HFFc6 (cell line): ENCODE results near the gene MFGE8. TPM values are rescaled to one million over a fixed set of nuclear protein-coding genes. Genes with fewer than 3 reads are reported as not detected.
A peak's percentile ranks its signal among the peaks of the same experiment; 100 is the strongest.

ENCODE experiments used
- DNase-seq: peaks from one replicate; pipeline ENCODE4 v3.0.0-alpha.2; 2018
- H3K27ac Mint-ChIP-seq: 2 replicates; pipeline ENCODE4 v1.8.0; 2020; ENCODE audit warnings: mild to moderate bottlenecking, mixed read lengths
- H3K27me3 Mint-ChIP-seq: 2 replicates; pipeline ENCODE4 v1.8.0; 2021; ENCODE audit warnings: mild to moderate bottlenecking, moderate library complexity, mixed read lengths; ENCODE audit not compliant: insufficient read depth
- H3K36me3 Mint-ChIP-seq: 2 replicates; pipeline ENCODE4 v1.8.0; 2021; ENCODE audit warnings: low read depth, mixed read lengths
- H3K4me1 Mint-ChIP-seq: 2 replicates; pipeline ENCODE4 v1.8.0; 2020; ENCODE audit warnings: low read depth, mixed read lengths
- H3K4me3 Mint-ChIP-seq: 2 replicates; pipeline ENCODE4 v1.8.0; 2020; ENCODE audit warnings: mild to moderate bottlenecking, moderate library complexity, mixed read lengths
- H3K9me3 Mint-ChIP-seq: 2 replicates; pipeline ENCODE4 v1.8.0; 2020; ENCODE audit warnings: mild to moderate bottlenecking, mixed read lengths
- total RNA-seq, 6 experiments: library from RNA; stranded (reverse); fragmentation: NEBNext Ultra II Directional; extraction: Animal tissue kit (Norgen Biotek cat#: 25700); gene quantifications; 2 replicates in 1 of 6; 3 replicates in 5 of 6; pipeline ENCODE4 v1.2.3, GENCODE V29; 2021
- TF ChIP-seq, protein P1 (sequence below): fragments of 200-600 bp; sonication (generic); IDR thresholded peaks from 2 replicates; pipeline ENCODE4 v1.5.0; 2021; ENCODE audit warnings: antibody characterized with exemption, mild to moderate bottlenecking

MFGE8 gene
- total RNA-seq, 6 experiments from 2014 or later: 769 to 963 (median 885) TPM

- Mint-ChIP-seq H3K9me3 (no peaks in the 10 kb centered on the region), H3K36me3 (peaks cover 40% of the 10 kb centered on the region), H3K4me1 (peaks cover 50% of the 10 kb centered on the region), H3K4me3 (peak overlapping the region; percentile 97), H3K27me3 (peaks cover 6% of the 10 kb centered on the region), H3K27ac (peak overlapping the region; percentile 85)
- TF ChIP-seq, protein P1, sequence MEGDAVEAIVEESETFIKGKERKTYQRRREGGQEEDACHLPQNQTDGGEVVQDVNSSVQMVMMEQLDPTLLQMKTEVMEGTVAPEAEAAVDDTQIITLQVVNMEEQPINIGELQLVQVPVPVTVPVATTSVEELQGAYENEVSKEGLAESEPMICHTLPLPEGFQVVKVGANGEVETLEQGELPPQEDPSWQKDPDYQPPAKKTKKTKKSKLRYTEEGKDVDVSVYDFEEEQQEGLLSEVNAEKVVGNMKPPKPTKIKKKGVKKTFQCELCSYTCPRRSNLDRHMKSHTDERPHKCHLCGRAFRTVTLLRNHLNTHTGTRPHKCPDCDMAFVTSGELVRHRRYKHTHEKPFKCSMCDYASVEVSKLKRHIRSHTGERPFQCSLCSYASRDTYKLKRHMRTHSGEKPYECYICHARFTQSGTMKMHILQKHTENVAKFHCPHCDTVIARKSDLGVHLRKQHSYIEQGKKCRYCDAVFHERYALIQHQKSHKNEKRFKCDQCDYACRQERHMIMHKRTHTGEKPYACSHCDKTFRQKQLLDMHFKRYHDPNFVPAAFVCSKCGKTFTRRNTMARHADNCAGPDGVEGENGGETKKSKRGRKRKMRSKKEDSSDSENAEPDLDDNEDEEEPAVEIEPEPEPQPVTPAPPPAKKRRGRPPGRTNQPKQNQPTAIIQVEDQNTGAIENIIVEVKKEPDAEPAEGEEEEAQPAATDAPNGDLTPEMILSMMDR: no peak
- no peak for DNase-seq
Observed at GRCh38 chr15:88912500-88912921, 668 bp downstream of the MFGE8 start.

DNA sequence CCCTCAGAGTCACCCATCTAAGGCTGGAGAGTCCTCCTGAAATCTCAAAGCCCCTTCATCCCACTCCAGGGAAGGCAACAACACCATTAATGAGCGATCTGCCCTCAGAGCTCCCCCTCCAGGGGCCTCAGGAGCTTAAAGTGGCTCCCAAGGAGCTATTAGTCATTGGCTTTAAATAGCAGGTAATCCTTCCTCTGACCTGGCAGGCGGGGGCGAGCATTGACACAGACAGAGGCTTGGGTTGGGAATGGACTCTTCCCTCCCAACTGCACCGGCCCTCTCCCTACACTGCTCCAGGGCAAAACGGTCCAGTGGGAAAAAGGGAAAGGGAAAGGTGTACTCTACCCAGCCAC lies 1.4 kb downstream of the MFGE8 start:
- no peak for DNase-seq
- Mint-ChIP-seq H3K36me3 (peaks cover 40% of the 10 kb centered on the region), H3K27me3 (peaks cover 6% of the 10 kb centered on the region), H3K4me3 (peak overlapping the region; percentile 97), H3K27ac (peak overlapping the region; percentile 85), H3K4me1 (peaks cover 48% of the 10 kb centered on the region), H3K9me3 (no peaks in the 10 kb centered on the region)
- TF ChIP-seq, protein P1: no peak

DNA sequence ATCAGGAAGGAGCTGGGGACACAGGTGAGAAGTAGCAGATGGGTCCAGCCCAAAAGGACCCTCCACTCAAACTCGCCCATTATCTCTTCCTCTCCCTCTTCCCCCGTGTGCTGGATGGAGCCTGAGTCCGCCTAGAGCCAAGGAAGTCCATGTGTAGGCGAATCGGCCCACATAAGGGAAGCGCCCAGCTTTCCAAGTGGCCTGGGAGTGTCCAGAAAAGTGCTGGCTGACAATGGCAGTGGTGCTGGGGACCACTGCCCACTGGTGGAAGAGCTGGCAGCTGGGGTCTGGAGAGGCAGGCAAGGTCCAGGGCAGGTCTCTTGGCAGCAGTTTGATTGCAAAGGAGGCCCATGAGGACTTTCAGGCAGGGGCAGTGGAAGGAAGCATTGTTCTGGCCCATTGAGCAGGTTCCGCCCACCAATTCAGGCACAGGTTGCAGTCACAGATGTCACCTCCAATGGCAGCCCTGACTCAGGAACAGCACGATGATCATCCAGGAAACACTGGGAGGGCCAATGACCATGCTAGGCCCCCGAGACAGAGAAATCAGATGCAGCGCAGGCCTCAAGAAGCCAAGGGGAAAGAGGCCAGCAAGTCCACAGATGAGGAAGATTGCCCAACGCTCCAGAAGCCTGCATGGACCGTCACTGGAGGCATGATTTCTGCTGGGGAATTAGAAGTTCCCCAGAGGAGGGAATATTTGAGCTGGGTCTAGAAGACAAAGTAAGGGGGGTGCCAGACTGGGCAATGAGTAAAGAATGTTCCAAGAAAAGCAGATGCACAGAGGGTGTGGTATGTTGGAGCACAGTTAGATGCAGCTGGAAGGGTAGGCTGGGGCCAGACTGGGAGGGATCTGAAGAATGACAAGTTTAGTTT lies 3.0 kb downstream of the MFGE8 start:
- Mint-ChIP-seq H3K36me3 (peaks cover 51% of the 10 kb centered on the region), H3K27me3 (peaks cover 6% of the 10 kb centered on the region), H3K4me1 (peaks cover 61% of the 10 kb centered on the region), H3K4me3 (peak overlapping the region; percentile 97), H3K9me3 (no peaks in the 10 kb centered on the region), H3K27ac (peak overlapping the region; percentile 85)
- no peak for DNase-seq
- TF ChIP-seq, protein P1: no peak

GRCh38 chr15:88908697-88909621 lies 4.2 kb downstream of the MFGE8 start:
- DNase-seq: no peak
- no peaks in the 10 kb centered on the region for H3K9me3 Mint-ChIP-seq
- TF ChIP-seq, protein P1: no peak
- H3K4me3 Mint-ChIP-seq: peak overlapping the region; percentile 97
- peaks cover 71% of the 10 kb centered on the region for H3K4me1 Mint-ChIP-seq
- peaks cover 6% of the 10 kb centered on the region for H3K27me3 Mint-ChIP-seq
- H3K27ac Mint-ChIP-seq: peak overlapping the region; percentile 53
- H3K36me3 Mint-ChIP-seq: peaks cover 60% of the 10 kb centered on the region

DNA sequence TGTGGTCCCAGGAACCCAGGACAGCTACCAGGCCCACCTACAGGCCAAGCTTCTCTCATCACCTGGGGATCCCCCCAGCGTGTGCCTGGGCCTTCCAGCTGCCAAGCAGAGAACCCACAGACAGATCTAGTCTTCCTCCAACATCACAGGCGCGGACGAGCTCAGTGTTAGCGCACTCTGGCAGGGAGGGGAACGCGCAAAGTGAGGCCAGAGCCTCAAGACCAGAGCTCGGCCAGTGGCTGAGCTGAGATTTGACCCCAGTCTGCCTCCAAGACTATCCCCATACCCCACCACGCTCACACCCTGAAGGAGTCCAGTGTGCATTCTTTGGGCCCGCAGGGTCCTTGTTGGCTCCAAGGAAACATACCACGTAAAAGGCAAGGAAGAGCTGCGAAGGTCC lies 5.1 kb downstream of the MFGE8 start:
- peak overlapping the region; percentile 8; the same call in 1 of the 2 replicates for H3K4me3 Mint-ChIP-seq
- H3K27me3 Mint-ChIP-seq: peaks cover 11% of the 10 kb centered on the region
- H3K36me3 Mint-ChIP-seq: peaks cover 63% of the 10 kb centered on the region
- DNase-seq: no peak
- no peaks in the 10 kb centered on the region for H3K9me3 Mint-ChIP-seq
- TF ChIP-seq, protein P1: no peak
- H3K4me1 Mint-ChIP-seq: peaks cover 68% of the 10 kb centered on the region
- peak overlapping the region; percentile 25; the same call in 1 of the 2 replicates for H3K27ac Mint-ChIP-seq
